Fibroblast of the aortic adventitia (primary cell): ENCODE results near the gene S100A4. TPM values are rescaled to one million over a fixed set of nuclear protein-coding genes. Genes with fewer than 3 reads are reported as not detected.
A peak's percentile ranks its signal among the peaks of the same experiment; 100 is the strongest.
"Not testable (repeated sequence)": the region's sequence is repeated elsewhere in the genome, so short reads cannot be mapped to it uniquely, and the experiment has no call there.

Source experiments
- DNase-seq: peaks from one replicate; pipeline ENCODE4 v3.0.0-alpha.2; 2010; ENCODE audit warnings: low read depth
- H3K4me3 ChIP-seq: 2 replicates; pipeline ENCODE4 v1.5.1; 2011; ENCODE audit warnings: low read depth, mild to moderate bottlenecking, control low read depth, low read length, moderate library complexity
- total RNA-seq: library from RNA; depleted of rRNA; stranded (reverse); fragments of >200 nt; gene quantifications from 2 replicates; pipeline ENCODE4 v1.2.3, GENCODE V29; 2012; ENCODE audit warnings: low replicate concordance
- TF ChIP-seq, protein P1 (sequence below): IDR thresholded peaks from 2 replicates; pipeline ENCODE4 v1.5.1; 2011; ENCODE audit warnings: mild to moderate bottlenecking, low read length, control low read depth, inconsistent platforms; ENCODE audit not compliant: insufficient read depth

Gene S100A4
- total RNA-seq, 1 donor = 585 TPM

DNA sequence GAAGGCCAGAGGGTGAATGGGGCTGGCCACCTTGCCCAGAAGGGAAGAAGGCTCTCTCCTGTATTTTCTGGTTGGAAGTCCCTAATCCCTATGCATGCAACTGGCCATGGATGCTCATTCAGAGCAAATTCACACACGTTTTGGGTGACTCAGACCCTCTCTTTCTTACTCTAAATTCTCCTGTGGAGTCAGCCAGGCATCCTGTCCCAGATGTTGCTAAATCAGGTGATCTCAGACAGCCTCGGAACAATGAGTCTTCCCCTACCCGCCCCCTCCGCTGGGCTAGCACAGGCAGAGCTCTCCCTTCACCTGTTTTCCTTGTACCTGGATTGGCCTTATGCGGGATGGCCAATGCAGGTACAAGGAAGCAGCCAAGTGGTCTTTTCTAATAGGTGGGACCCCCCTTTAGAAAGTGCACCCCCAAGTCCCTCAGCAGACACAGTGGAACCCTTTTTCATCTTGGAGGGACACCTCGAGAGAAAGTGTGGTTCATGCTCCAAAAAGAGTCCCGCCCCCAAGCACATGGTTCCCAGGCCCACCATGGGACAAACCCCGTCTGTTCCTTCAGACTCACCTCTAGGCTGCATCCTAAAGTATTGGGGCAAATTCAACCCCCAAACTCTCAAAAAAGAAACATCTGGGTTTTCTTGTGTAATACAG is 18.5 kb downstream of the S100A4 start:
- TF ChIP-seq, protein P1, sequence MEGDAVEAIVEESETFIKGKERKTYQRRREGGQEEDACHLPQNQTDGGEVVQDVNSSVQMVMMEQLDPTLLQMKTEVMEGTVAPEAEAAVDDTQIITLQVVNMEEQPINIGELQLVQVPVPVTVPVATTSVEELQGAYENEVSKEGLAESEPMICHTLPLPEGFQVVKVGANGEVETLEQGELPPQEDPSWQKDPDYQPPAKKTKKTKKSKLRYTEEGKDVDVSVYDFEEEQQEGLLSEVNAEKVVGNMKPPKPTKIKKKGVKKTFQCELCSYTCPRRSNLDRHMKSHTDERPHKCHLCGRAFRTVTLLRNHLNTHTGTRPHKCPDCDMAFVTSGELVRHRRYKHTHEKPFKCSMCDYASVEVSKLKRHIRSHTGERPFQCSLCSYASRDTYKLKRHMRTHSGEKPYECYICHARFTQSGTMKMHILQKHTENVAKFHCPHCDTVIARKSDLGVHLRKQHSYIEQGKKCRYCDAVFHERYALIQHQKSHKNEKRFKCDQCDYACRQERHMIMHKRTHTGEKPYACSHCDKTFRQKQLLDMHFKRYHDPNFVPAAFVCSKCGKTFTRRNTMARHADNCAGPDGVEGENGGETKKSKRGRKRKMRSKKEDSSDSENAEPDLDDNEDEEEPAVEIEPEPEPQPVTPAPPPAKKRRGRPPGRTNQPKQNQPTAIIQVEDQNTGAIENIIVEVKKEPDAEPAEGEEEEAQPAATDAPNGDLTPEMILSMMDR = no peak
- DNase-seq = no peak
- H3K4me3 ChIP-seq = no peak overlapping the region

DNA sequence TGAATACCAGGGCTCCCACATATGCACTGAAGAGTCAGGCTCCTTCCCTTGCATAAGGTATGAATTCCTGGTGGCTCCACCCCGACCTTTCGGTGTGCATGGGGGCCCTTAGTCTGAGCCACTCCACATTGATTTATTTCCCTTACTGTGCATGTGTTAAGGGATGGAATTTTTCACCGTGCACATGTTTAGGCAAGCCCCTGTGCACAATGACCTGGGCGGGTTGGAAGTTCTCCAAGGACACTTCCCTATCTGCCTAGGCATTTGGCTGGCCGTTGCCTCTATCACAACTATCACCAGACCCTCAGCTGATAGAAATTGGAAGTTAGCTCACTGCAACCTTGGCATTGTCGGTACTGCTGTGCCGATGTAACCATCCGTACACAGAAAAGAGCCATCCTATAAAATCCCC is 19.5 kb downstream of the S100A4 start:
- TF ChIP-seq, protein P1 = no peak
- DNase-seq = no peak
- no peak overlapping the region for H3K4me3 ChIP-seq

DNA sequence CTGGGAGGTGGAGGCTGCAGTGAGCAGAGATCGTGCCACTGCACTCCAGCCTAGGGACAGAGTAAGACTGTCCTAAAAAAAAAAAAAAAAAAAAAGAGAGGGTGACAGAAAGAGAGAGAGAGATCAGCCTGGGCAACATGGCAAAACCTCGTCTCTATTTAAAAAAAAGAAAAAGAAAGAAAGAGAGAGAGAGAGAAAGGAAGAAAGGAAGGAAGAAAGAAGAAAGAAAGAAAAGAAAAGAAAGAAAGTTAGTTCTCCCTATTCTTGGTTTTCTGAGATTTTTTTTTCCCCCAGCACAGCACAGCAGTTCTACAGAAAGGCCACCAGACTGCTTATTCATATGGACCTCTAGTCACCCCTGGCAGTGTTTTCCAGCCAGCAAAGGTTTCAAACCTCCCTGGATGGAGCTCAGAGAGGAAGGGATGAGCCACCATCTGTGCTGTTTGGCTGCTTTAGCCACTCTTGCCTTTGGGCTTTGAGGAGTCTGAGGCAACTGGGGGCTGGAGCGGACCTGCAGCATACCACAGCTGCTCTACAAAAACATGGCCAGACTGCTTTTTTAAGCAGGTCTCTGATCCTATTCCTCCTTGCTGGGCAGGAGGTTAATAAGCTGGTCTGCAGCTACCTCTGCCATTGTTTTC is 20.4 kb downstream of the S100A4 start:
- no peak overlapping the region for H3K4me3 ChIP-seq
- TF ChIP-seq, protein P1 = peak; percentile 13
- DNase-seq = peak; percentile 63

DNA sequence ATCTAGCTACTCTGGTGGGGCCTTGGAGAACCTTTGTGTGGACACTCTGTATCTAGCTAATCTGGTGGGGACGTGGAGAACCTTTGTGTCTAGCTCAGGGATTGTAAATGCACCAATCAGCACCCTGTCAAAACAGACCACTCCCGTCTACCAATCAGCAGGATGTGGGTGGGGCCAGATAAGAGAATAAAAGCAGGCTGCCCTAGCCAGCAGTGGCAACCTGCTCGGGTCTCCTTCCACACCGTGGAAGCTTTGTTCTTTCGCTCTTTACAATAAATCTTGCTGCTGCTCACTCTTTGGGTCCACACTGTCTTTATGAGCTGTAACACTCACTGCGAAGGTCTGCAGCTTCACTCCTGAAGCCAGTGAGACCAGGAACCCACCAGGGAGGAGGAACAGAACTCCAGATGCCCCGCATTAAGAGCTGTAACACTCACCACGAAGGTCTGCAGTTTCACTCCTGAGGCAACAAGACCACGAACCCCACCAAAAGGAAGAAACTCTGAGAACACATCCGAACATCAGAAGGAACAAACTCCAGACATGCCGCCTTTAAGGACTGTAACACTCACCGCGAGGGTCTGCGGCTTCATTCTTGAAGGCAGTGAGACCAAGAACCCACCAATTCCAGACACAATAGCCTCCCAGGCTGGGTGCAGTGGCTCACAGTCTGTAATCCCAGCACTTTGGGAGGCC is 23.1 kb downstream of the S100A4 start:
- not testable (repeated sequence) for H3K4me3 ChIP-seq, DNase-seq

DNA sequence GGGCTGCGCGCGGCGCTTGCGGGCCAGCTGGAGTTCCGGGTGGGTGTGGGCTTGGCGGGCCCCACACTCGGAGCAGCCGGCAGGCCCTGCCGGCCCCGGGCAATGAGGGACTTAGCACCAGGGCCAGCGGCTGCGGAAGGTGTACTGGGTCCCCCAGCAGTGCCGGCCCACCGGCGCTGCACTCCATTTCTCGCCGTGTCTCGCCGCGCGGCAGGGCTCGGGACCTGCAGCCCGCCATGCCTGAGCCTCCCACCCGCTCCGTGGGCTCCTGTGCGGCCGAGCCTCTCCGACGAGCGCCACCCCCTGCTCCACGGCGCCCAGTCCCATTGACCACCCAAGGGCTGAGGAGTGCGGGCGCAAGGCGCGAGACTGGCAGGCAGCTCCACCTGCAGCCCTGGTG is 23.8 kb downstream of the S100A4 start:
- not testable (repeated sequence) for DNase-seq, H3K4me3 ChIP-seq

DNA sequence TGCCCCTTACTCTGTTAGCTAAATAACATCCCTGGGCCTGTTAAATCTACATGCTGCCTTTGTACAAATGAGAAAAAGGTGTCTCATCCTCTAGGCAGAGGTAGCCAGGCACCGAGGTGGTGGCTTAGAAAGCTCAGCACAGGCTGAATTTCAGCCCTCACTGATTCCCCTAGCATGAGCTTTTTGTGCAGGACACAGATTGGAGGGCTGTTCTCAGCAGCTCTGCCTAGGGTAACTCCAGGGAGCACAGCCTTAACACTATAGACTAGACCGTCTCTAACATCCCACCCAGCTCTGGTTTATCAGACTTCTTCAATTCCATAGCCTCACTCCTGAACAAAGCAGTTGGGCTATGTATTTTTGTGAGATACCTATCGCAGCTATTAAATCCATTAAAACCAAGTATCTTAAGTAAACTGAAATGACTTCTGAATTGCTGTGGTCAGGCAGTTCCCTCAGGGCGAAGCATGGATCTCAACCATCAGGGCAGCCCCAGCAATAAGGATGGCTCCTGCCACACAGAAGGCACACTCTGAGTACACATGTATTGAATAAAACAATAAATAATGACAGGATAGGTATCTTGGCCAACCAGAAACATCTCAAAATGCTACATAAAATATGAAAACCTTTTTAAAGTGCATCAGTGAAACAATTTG is 24.7 kb downstream of the S100A4 start:
- DNase-seq = no peak
- TF ChIP-seq, protein P1 = no peak
- no peak overlapping the region for H3K4me3 ChIP-seq

DNA sequence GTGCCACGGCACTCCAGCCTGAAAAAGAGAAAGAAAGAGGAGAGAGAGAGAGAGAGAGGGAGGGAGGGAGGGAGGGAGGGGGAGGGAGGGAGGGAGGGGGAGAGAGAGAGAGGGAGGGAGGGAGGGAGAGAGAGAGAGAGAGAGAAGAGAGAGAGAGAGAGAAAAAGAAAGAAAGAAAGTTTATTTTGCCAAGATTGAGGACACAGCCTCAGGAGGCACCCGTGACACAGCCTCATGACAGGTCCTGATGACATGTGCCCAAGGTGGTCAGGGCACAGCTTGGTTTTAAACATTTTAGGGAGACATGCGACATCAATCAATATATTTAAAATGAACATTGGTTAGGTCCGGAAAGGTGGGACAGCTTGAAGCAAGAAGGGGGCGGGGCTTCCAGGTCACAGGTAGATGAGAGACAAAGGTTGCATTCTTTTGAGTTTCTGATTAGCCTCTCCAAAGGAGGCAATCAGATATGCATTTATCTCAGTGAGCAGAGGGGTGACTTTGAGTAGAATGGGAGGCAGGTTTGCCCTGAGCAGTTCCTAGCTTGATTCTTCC is 25.4 kb downstream of the S100A4 start:
- not testable (repeated sequence) for DNase-seq, H3K4me3 ChIP-seq

DNA sequence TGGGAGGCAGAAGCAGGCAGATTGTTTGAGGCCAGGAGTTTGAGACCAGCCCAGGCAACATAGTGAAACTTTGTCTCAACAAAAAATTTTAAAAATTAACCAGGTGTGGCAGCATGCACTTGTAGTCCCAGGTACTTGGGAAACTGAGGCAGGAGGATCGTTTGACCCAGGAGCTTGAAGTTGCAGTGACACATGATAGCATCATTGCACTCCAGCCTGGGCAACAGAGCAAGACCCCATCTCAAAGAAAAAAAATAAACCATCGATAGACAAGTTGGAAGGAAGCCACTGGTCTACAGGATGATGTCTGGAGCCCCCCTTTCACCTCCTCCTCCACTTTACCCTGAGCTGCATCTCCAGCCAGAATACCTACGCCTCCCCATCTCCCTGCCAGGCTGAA is 26.4 kb downstream of the S100A4 start:
- DNase-seq = no peak
- no peak overlapping the region for H3K4me3 ChIP-seq
- TF ChIP-seq, protein P1 = no peak
